Inflammatory macrophage treated with lipopolysaccharide for 4 hours (primary cell): ENCODE data around the gene FASTK.

ENCODE experiments used
- DNase-seq: peaks from one replicate; pipeline ENCODE4 v3.0.0-alpha.2; 2020

Gene FASTK

GRCh38 chr7:151117565-151117964, 37.0 kb upstream of the FASTK start:
- no peak for DNase-seq

GRCh38 chr7:151116603-151117440, 36.2 kb upstream of the FASTK start:
- no peak for DNase-seq

- DNase-seq = no peak
Measured at GRCh38 chr7:151115836-151116418, 35.3 kb upstream of the FASTK start.

GRCh38 chr7:151115121-151115835, 34.7 kb upstream of the FASTK start:
- DNase-seq = peak; percentile 19

- peak; percentile 9 for DNase-seq
Measured at GRCh38 chr7:151114151-151115090, 33.8 kb upstream of the FASTK start.

GRCh38 chr7:151113344-151114150, 32.9 kb upstream of the FASTK start:
- DNase-seq = no peak

- DNase-seq = peak; percentile 72
Measured at GRCh38 chr7:151110941-151111645, 30.5 kb upstream of the FASTK start.

GRCh38 chr7:151110236-151110940, 29.8 kb upstream of the FASTK start:
- DNase-seq = no peak

- DNase-seq = no peak
Measured at GRCh38 chr7:151109094-151110048, 28.8 kb upstream of the FASTK start.

GRCh38 chr7:151107882-151108281, 27.3 kb upstream of the FASTK start:
- DNase-seq = no peak

GRCh38 chr7:151104411-151105235, 24.0 kb upstream of the FASTK start:
- DNase-seq = no peak

- DNase-seq = no peak
Measured at GRCh38 chr7:151103973-151104372, 23.4 kb upstream of the FASTK start.

- no peak for DNase-seq
Measured at GRCh38 chr7:151102991-151103390, 22.4 kb upstream of the FASTK start.

- no peak for DNase-seq
Measured at GRCh38 chr7:151101621-151102396, 21.2 kb upstream of the FASTK start.

GRCh38 chr7:151100921-151101320, 20.3 kb upstream of the FASTK start:
- DNase-seq = no peak

- no peak for DNase-seq
Measured at GRCh38 chr7:151099486-151100211, 19.0 kb upstream of the FASTK start.
